B cell (primary cell): ENCODE results near the gene TMEM134. TPM values are rescaled to one million over a fixed set of nuclear protein-coding genes. Genes with fewer than 3 reads are reported as not detected.
A peak's percentile ranks its signal among the peaks of the same experiment; 100 is the strongest.

Experiments
- ATAC-seq: fragments of 200-7000 bp; cut with Tn5 transposase; one replicate; pipeline ENCODE4 v1.10.0; 2021; ENCODE audit warnings: low read depth, mild to moderate bottlenecking, moderate number of reproducible peaks, moderate library complexity
- CTCF ChIA-PET: fragments of 350-600 bp; sonication (Branson Sonifier 250); formaldehyde crosslinking; loops from one replicate; lab custom pipeline; 2021; ENCODE audit warnings: antibody characterized with exemption, inconsistent platforms; lab: Charles Lee
- POLR2A ChIA-PET: fragments of 350-600 bp; sonication (Branson Sonifier 250); formaldehyde crosslinking; loops from one replicate; lab custom pipeline; 2021; ENCODE audit warnings: antibody characterized with exemption; lab: Charles Lee
- DNase-seq: peaks from one replicate; pipeline ENCODE4 v3.0.0; 2013
- H2AFZ ChIP-seq: 2 replicates; pipeline ENCODE4 v1.6.1; 2012; ENCODE audit warnings: mild to moderate bottlenecking, low read depth, low read length; ENCODE audit not compliant: insufficient read depth, poor library complexity, severe bottlenecking
- H3K27ac ChIP-seq, 2 donors: 1 replicate in 1 of 2; 2 replicates in 1 of 2; pipeline ENCODE4 v1.5.1; 2012 to 2013; ENCODE audit warnings: low read length in 2 of 2, mild to moderate bottlenecking in 2 of 2, moderate library complexity in 1 of 2
- H3K27me3 ChIP-seq, 4 experiments: fragments of 200-600 bp in 1 of 4; sonication (generic) in 1 of 4; replicated peaks in 1 of 4; 1 replicate in 2 of 4; 2 replicates in 2 of 4; pipeline versions ENCODE4 v1.6.1 to v1.7.0; 2013 to 2016; ENCODE audit warnings: low read length in 3 of 4, mild to moderate bottlenecking in 2 of 4, mixed read lengths in 1 of 4, moderate library complexity in 1 of 4; ENCODE audit not compliant: insufficient read depth in 4 of 4, control insufficient read depth in 3 of 4; ENCODE audit errors: control extremely low read depth in 1 of 4
- H3K36me3 ChIP-seq, 2 experiments: replicated peaks in 1 of 2; 1 replicate in 1 of 2; 2 replicates in 1 of 2; pipeline versions ENCODE4 v1.6.1 to v1.7.1; 2013; ENCODE audit warnings: low read length in 1 of 2; ENCODE audit not compliant: insufficient read depth in 2 of 2, control insufficient read depth in 1 of 2; ENCODE audit errors: control extremely low read depth in 1 of 2, extremely low read depth in 1 of 2
- H3K4me1 ChIP-seq, 2 donors: fragments of 200-600 bp in 1 of 2; sonication (generic) in 1 of 2; 1 replicate in 1 of 2; 2 replicates in 1 of 2; pipeline versions ENCODE4 v1.5.1 to v1.6.1; 2013 to 2017; ENCODE audit warnings: low read length in 2 of 2; ENCODE audit not compliant: control insufficient read depth in 2 of 2, insufficient read depth in 2 of 2
- H3K4me2 ChIP-seq: replicated peaks from 2 replicates; pipeline ENCODE3; 2012; ENCODE audit warnings: mild to moderate bottlenecking, low read depth, low read length; ENCODE audit not compliant: poor library complexity, severe bottlenecking
- H3K4me3 ChIP-seq, 5 experiments: fragments of 200-600 bp in 1 of 5; sonication (generic) in 1 of 5; 1 replicate in 3 of 5; 2 replicates in 2 of 5; pipeline versions ENCODE4 v1.5.1 to v1.7.0; 2011 to 2016; ENCODE audit warnings: low read length in 4 of 5, mild to moderate bottlenecking in 4 of 5, low read depth in 2 of 5, control low read depth in 1 of 5, moderate library complexity in 1 of 5; ENCODE audit not compliant: insufficient read depth in 1 of 5; ENCODE audit errors: control extremely low read depth in 1 of 5, extremely low read depth in 1 of 5
- H3K79me2 ChIP-seq: fragments of 200-600 bp; sonication (generic); one replicate; pipeline ENCODE4 v1.6.0; 2016; ENCODE audit warnings: low read length; ENCODE audit not compliant: control insufficient read depth, insufficient read depth
- H3K9ac ChIP-seq: fragments of 200-600 bp; sonication (generic); 2 replicates; pipeline ENCODE4 v1.6.1; 2017; ENCODE audit warnings: mild to moderate bottlenecking, low read length, moderate library complexity
- H3K9me3 ChIP-seq, 3 donors: one replicate each; pipeline versions ENCODE4 v1.6.1 to v1.7.1; 2013; ENCODE audit warnings: low read length in 2 of 3; ENCODE audit not compliant: control insufficient read depth in 2 of 3, insufficient read depth in 1 of 3; ENCODE audit errors: control extremely low read depth in 1 of 3
- H4K20me1 ChIP-seq: 2 replicates; pipeline ENCODE4 v1.6.0; 2012; ENCODE audit warnings: mild to moderate bottlenecking, low read length; ENCODE audit not compliant: insufficient read depth, control insufficient read depth, poor library complexity, severe bottlenecking
- H3K27ac Mint-ChIP-seq: one replicate; pipeline ENCODE4 v1.8.0; 2021; ENCODE audit warnings: mixed read lengths
- H3K27me3 Mint-ChIP-seq: one replicate; pipeline ENCODE4 v1.8.0; 2021; ENCODE audit warnings: mixed read lengths
- H3K4me1 Mint-ChIP-seq: one replicate; pipeline ENCODE4 v1.8.0; 2021; ENCODE audit warnings: mixed read lengths
- H3K4me3 Mint-ChIP-seq: one replicate; pipeline ENCODE4 v1.8.0; 2021; ENCODE audit warnings: mixed read lengths
- H3K9me3 Mint-ChIP-seq: one replicate; pipeline ENCODE4 v1.8.0; 2022; ENCODE audit warnings: mixed read lengths; ENCODE audit not compliant: insufficient read depth
- EZH2 ChIP-seq: IDR thresholded peaks from 2 replicates; pipeline ENCODE4 v1.6.1; 2012; ENCODE audit warnings: borderline replicate concordance, low read depth, mild to moderate bottlenecking, moderate library complexity, low read length; ENCODE audit not compliant: insufficient read depth, poor library complexity, severe bottlenecking
- WGBS: methylation state at CpG from one replicate; pipeline ENCODE4 v1.1.5; 2013; ENCODE audit warnings: missing lambda C conversion rate; ENCODE audit not compliant: insufficient coverage; 5-methylcytosine and 5-hydroxymethylcytosine counted together
- intact Hi-C: fragments of 100-400 bp; cut with micrococcal nuclease; formaldehyde crosslinking; loops from one replicate; pipeline ENCODE4 v1.10.0; 2022
- polyA plus RNA-seq: library from polyadenylated mRNA; depleted of rRNA; stranded (reverse); fragments of >200 nt; gene quantifications from 2 replicates; pipeline ENCODE4 v1.2.3, GENCODE V29; 2012
- total RNA-seq, 2 donors: library from RNA; stranded (reverse); fragments of 120-200 nt in 1 of 2; gene quantifications; 1 replicate in 1 of 2; 2 replicates in 1 of 2; pipeline versions ENCODE4 v1.2.3 to v1.2.4, GENCODE V29; 2013 to 2022
- TF ChIP-seq, protein P1 (sequence below): fragments of 200-600 bp; IDR thresholded peaks from one replicate; pipeline ENCODE4 v1.8.0; 2022; ENCODE audit warnings: antibody characterized with exemption, mild to moderate bottlenecking

The TMEM134 gene
- total and polyA plus RNA-seq, 2 donors (not counting 1 experiment from before 2014, with no cell fraction given) = 167 to 197 TPM

DNA sequence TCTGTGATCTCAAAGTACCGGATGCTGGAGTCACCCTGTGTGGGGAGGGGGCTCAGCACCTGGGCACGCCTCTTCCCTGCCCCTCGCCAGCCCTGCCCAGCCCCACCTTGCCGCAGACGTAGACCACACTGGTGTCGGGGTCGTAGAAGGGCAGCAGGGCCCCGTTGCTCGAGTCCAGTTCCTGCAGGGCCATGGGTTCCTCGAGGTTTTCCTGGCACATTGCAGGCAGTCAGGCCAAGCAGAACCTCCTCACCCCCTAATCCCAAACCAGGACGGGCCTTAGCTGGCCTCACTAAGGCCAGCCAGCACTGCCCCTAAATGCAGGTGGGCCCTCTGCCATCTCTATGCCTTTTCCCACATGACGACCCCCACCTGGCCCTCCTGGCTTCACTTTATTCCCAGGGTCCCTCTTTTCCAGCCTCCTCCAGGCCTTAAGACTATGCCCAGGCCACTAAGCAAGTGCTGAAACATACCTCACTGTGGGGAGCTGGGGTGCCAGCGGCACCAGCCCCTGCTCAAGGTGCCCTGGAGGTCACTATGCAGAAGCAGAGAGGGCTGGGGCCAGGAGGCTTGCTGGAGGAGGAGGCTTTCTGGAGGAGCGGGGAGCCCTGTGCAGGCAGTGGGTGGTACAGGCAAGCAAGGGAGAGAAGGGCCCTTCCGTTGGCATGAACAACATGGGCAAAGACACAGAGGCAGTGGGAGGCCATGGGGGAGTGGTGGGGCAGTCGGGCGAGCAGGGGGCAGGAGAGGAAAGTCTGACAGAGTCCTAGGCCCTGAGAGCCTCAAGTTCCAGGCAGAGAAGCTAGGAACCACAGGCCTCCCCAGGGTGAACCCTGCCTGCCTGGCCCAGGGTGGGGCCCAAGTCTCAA lies 28.6 kb downstream of the TMEM134 start:
- no peak for TF ChIP-seq EZH2
- TF ChIP-seq, protein P1, sequence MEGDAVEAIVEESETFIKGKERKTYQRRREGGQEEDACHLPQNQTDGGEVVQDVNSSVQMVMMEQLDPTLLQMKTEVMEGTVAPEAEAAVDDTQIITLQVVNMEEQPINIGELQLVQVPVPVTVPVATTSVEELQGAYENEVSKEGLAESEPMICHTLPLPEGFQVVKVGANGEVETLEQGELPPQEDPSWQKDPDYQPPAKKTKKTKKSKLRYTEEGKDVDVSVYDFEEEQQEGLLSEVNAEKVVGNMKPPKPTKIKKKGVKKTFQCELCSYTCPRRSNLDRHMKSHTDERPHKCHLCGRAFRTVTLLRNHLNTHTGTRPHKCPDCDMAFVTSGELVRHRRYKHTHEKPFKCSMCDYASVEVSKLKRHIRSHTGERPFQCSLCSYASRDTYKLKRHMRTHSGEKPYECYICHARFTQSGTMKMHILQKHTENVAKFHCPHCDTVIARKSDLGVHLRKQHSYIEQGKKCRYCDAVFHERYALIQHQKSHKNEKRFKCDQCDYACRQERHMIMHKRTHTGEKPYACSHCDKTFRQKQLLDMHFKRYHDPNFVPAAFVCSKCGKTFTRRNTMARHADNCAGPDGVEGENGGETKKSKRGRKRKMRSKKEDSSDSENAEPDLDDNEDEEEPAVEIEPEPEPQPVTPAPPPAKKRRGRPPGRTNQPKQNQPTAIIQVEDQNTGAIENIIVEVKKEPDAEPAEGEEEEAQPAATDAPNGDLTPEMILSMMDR = no peak
- ChIA-PET CTCF (interaction anchor here (0.8 to 1.6 kb wide), 9 partner anchors 21 to 89 kb away, joined by 3 to 5 read pairs (median 3); partner anchors contain the start of genes PITPNM1 and PPP1CA), POLR2A (interaction anchor here (0.7 to 4.8 kb wide), 12 partner anchors 9 to 39 kb away, joined by 4 to 98 read pairs (median 6); partner anchors contain the start of genes PPP1CA, RPS6KB2, TBC1D10C and TMEM134)
- peak overlapping the region; percentile 61 for H3K4me3 Mint-ChIP-seq
- H3K4me2 ChIP-seq = peak overlapping the region; percentile 99
- H3K4me1 ChIP-seq = peaks cover 68 to 85% of the 10 kb centered on the region in 2 donors
- H4K20me1 ChIP-seq = peaks cover 37% of the 10 kb centered on the region
- H3K27ac ChIP-seq = peak overlapping the region; percentile 57 to 88
- H3K4me3 ChIP-seq = no peak overlapping the region
- H3K36me3 ChIP-seq = peaks cover 0 to 8% of the 10 kb centered on the region in 2 experiments
- peak; percentile 4 for ATAC-seq
- H3K9ac ChIP-seq = no peak overlapping the region
- H3K79me2 ChIP-seq = peaks cover 46% of the 10 kb centered on the region
- no peaks in the 10 kb centered on the region for H3K27me3 Mint-ChIP-seq
- no peaks in the 10 kb centered on the region for H3K9me3 Mint-ChIP-seq
- 60% methylated on average over 17 of the region's 17 CpGs for WGBS
- H3K9me3 ChIP-seq = peaks cover 0 to 3% (median 0%) of the 10 kb centered on the region in 3 donors
- intact Hi-C loops = no loop called here
- H2AFZ ChIP-seq = no peak overlapping the region
- peak overlapping the region; percentile 92 for H3K27ac Mint-ChIP-seq
- peaks cover 83% of the 10 kb centered on the region for H3K4me1 Mint-ChIP-seq
- no peak for DNase-seq
- no peaks in the 10 kb centered on the region for H3K27me3 ChIP-seq
